Lower leg skin (tissue), 3 donors: ENCODE results near the gene HECTD4.

Source experiments
- CTCF ChIP-seq, 3 donors: fragments of 450-650 bp; IDR thresholded peaks; one replicate each; pipeline ENCODE4 v1.5.1; 2016; ENCODE audit warnings: antibody characterized with exemption in 3 of 3, mild to moderate bottlenecking in 3 of 3, moderate library complexity in 2 of 3
- POLR2A ChIP-seq, 2 donors: fragments of 450-650 bp; IDR thresholded peaks; one replicate each; pipeline ENCODE4 v1.6.1; 2016 to 2017; ENCODE audit warnings: antibody characterized with exemption in 2 of 2, mild to moderate bottlenecking in 1 of 2, moderate library complexity in 1 of 2

GRCh38 chr12:112153181-112153892 is 228.9 kb downstream of the HECTD4 start:
- TF ChIP-seq POLR2A (IDR thresholded peaks at IDR 0.05) (no peak), CTCF (IDR thresholded peaks at IDR 0.05) (no peak)
